Measurements from ENCODE around the gene LDLRAP1. TPM values are rescaled to one million over a fixed set of nuclear protein-coding genes. Genes with fewer than 3 reads are reported as not detected.
"Not testable (repeated sequence)": the region's sequence is repeated elsewhere in the genome, so short reads cannot be mapped to it uniquely, and the experiment has no call there.

LDLRAP1 gene
- total RNA-seq = 10 to 100 TPM; 11.9 to 14.8 TPM

- CTCF ChIA-PET = interaction anchor here (0.6 to 3.4 kb wide), 4 partner anchors 22 to 271 kb away, joined by 3 to 8 read pairs (median 4); no protein-coding TSS in a partner anchor
- peak; percentile 75 for DNase-seq
- intact Hi-C loops (cut with micrococcal nuclease) = loop anchor here (5.0 kb wide), 1 partner anchor 64 kb away; no protein-coding TSS in a partner anchor
- H3K9me3 Mint-ChIP-seq = no peaks in the 10 kb centered on the region
- H3K27ac Mint-ChIP-seq = peak within 1 kb of the TSS; percentile 64
- POLR2A ChIA-PET = interaction anchor here (1.0 to 1.8 kb wide), 2 partner anchors 10 to 258 kb away, joined by 3 to 5 read pairs; no protein-coding TSS in a partner anchor
- H3K4me3 Mint-ChIP-seq = peak within 1 kb of the TSS; percentile 81
- no peaks in the 10 kb centered on the region for H3K27me3 Mint-ChIP-seq
- peaks cover 35% of the 10 kb centered on the region for H3K4me1 Mint-ChIP-seq (ENCODE audit: low read depth)
- H3K36me3 Mint-ChIP-seq = no peaks in the 10 kb centered on the region
These were observed at the start of gene LDLRAP1 for GRCh38 chr1:25543425-25544242. Gene LDLRAP1 (plus strand): TSS chr1:25543606. CDS start chr1:25543699, 93 bp downstream.

- CTCF ChIA-PET = no interaction called here
- POLR2A ChIA-PET = no interaction called here
- peaks cover 22% of the 10 kb centered on the region for H3K36me3 Mint-ChIP-seq
These were observed 48.5 kb upstream of the LDLRAP1 start for GRCh38 chr1:25494952-25495351.

GRCh38 chr1:25500694-25501093 is 42.7 kb upstream of the LDLRAP1 start:
- ChIA-PET CTCF (no interaction called here), POLR2A (no interaction called here)
- Mint-ChIP-seq H3K27me3 (no peaks in the 10 kb centered on the region), H3K36me3 (peaks cover 13% of the 10 kb centered on the region), H3K4me1 (ENCODE audit: low read depth) (peaks cover 4% of the 10 kb centered on the region), H3K4me3 (no peak overlapping the region), H3K9me3 (no peaks in the 10 kb centered on the region), H3K27ac (no peak overlapping the region)
- no peak for DNase-seq
- intact Hi-C loops (cut with micrococcal nuclease) = loop anchor here (5.0 kb wide), 1 partner anchor 312 kb away; no protein-coding TSS in a partner anchor

More at GRCh38 chr1:25494952-25495351, 48.5 kb upstream of the LDLRAP1 start:
- DNase-seq = no peak
- Mint-ChIP-seq H3K27ac (no peak overlapping the region), H3K9me3 (no peaks in the 10 kb centered on the region), H3K27me3 (no peaks in the 10 kb centered on the region), H3K4me3 (no peak overlapping the region), H3K4me1 (ENCODE audit: low read depth) (no peaks in the 10 kb centered on the region)
- intact Hi-C loops (cut with micrococcal nuclease) = no loop called here

- H3K36me3 Mint-ChIP-seq = peaks cover 13% of the 10 kb centered on the region
- H3K27me3 Mint-ChIP-seq = no peaks in the 10 kb centered on the region
- peak; percentile 32 for DNase-seq
- H3K4me1 Mint-ChIP-seq (ENCODE audit: low read depth) = peaks cover 11% of the 10 kb centered on the region
- intact Hi-C loops (cut with micrococcal nuclease) = loop anchor here (5.0 kb wide), 1 partner anchor 311 kb away; no protein-coding TSS in a partner anchor
- H3K9me3 Mint-ChIP-seq = no peaks in the 10 kb centered on the region
- ChIA-PET POLR2A (no interaction called here), CTCF (interaction anchor here (0.6 to 5.4 kb wide), 6 partner anchors 10 to 128 kb away, joined by 3 to 52 read pairs (median 4); no protein-coding TSS in a partner anchor)
- no peak overlapping the region for H3K27ac Mint-ChIP-seq
- no peak overlapping the region for H3K4me3 Mint-ChIP-seq
These were observed 42.0 kb upstream of the LDLRAP1 start for GRCh38 chr1:25501235-25502058.

- Mint-ChIP-seq H3K36me3 (peaks cover 6% of the 10 kb centered on the region), H3K27me3 (no peaks in the 10 kb centered on the region), H3K27ac (peak overlapping the region; percentile 18), H3K9me3 (no peaks in the 10 kb centered on the region), H3K4me3 (no peak overlapping the region), H3K4me1 (ENCODE audit: low read depth) (peaks cover 19% of the 10 kb centered on the region)
- CTCF ChIA-PET = interaction anchor here (0.6 to 5.4 kb wide), 3 partner anchors 17 to 673 kb away, joined by 3 to 52 read pairs (median 3); no protein-coding TSS in a partner anchor
- POLR2A ChIA-PET = interaction anchor here (0.7 kb wide), 1 partner anchor 1608 kb away, joined by 3 read pairs; no protein-coding TSS in a partner anchor
- intact Hi-C loops (cut with micrococcal nuclease) = loop anchor here (5.0 kb wide), 1 partner anchor 309 kb away; no protein-coding TSS in a partner anchor
- no peak for DNase-seq
These were observed 40.4 kb upstream of the LDLRAP1 start for GRCh38 chr1:25502957-25503356.

- intact Hi-C loops (cut with micrococcal nuclease) = loop anchor here (5.0 kb wide), 1 partner anchor 309 kb away; no protein-coding TSS in a partner anchor
- DNase-seq = peak; percentile 76
- Mint-ChIP-seq H3K27ac (no peak overlapping the region), H3K4me3 (no peak overlapping the region), H3K4me1 (ENCODE audit: low read depth) (peaks cover 19% of the 10 kb centered on the region), H3K36me3 (no peaks in the 10 kb centered on the region), H3K9me3 (no peaks in the 10 kb centered on the region), H3K27me3 (no peaks in the 10 kb centered on the region)
- ChIA-PET POLR2A (no interaction called here), CTCF (interaction anchor here (0.6 to 5.4 kb wide), 12 partner anchors 16 to 310 kb away, joined by 3 to 52 read pairs (median 3); no protein-coding TSS in a partner anchor)
These were observed 39.6 kb upstream of the LDLRAP1 start for GRCh38 chr1:25503551-25504426.

- no peaks in the 10 kb centered on the region for H3K36me3 Mint-ChIP-seq
- no peak overlapping the region for H3K4me3 Mint-ChIP-seq
- H3K27ac Mint-ChIP-seq = no peak overlapping the region
- POLR2A ChIA-PET = no interaction called here
- H3K9me3 Mint-ChIP-seq = no peaks in the 10 kb centered on the region
- no peak for DNase-seq
- no peaks in the 10 kb centered on the region for H3K27me3 Mint-ChIP-seq
- H3K4me1 Mint-ChIP-seq (ENCODE audit: low read depth) = peaks cover 19% of the 10 kb centered on the region
- intact Hi-C loops (cut with micrococcal nuclease) = loop anchor here (5.0 kb wide), 1 partner anchor 307 kb away; no protein-coding TSS in a partner anchor
- CTCF ChIA-PET = interaction anchor here (0.6 to 5.4 kb wide), 8 partner anchors 15 to 1033 kb away, joined by 3 to 52 read pairs (median 4); no protein-coding TSS in a partner anchor
These were observed 38.5 kb upstream of the LDLRAP1 start for GRCh38 chr1:25504706-25505595.

- no peak for DNase-seq
- no peaks in the 10 kb centered on the region for H3K36me3 Mint-ChIP-seq
- peaks cover 19% of the 10 kb centered on the region for H3K4me1 Mint-ChIP-seq (ENCODE audit: low read depth)
- H3K9me3 Mint-ChIP-seq = no peaks in the 10 kb centered on the region
- H3K27me3 Mint-ChIP-seq = no peaks in the 10 kb centered on the region
- H3K27ac Mint-ChIP-seq = no peak overlapping the region
- intact Hi-C loops (cut with micrococcal nuclease) = no loop called here
- CTCF ChIA-PET = interaction anchor here (0.9 to 5.4 kb wide), 6 partner anchors 14 to 304 kb away, joined by 3 to 52 read pairs (median 4); no protein-coding TSS in a partner anchor
- H3K4me3 Mint-ChIP-seq = no peak overlapping the region
- POLR2A ChIA-PET = no interaction called here
These were observed 37.6 kb upstream of the LDLRAP1 start for GRCh38 chr1:25505656-25506385.

GRCh38 chr1:25506566-25507463 is 36.6 kb upstream of the LDLRAP1 start:
- CTCF ChIA-PET = interaction anchor here (5.4 kb wide), 1 partner anchor 13 kb away, joined by 52 read pairs; no protein-coding TSS in a partner anchor
- H3K4me1 Mint-ChIP-seq (ENCODE audit: low read depth) = peaks cover 19% of the 10 kb centered on the region
- H3K36me3 Mint-ChIP-seq; H3K27ac Mint-ChIP-seq; H3K9me3 Mint-ChIP-seq; intact Hi-C loops (cut with micrococcal nuclease); H3K27me3 Mint-ChIP-seq; POLR2A ChIA-PET: not testable (repeated sequence)
- H3K4me3 Mint-ChIP-seq = peak overlapping the region; percentile 43
- peak; percentile 41 for DNase-seq

Data from activated CD4-positive, alpha-beta memory T cell treated with anti-CD3 and anti-CD28 coated beads for 36 hours (primary cell).